ENCODE data around the gene AGTRAP. TPM values are rescaled to one million over a fixed set of nuclear protein-coding genes. Genes with fewer than 3 reads are reported as not detected.

AGTRAP gene
- total RNA-seq, 2 experiments from 2014 or later, result 21.3 to 21.8 TPM

DNA sequence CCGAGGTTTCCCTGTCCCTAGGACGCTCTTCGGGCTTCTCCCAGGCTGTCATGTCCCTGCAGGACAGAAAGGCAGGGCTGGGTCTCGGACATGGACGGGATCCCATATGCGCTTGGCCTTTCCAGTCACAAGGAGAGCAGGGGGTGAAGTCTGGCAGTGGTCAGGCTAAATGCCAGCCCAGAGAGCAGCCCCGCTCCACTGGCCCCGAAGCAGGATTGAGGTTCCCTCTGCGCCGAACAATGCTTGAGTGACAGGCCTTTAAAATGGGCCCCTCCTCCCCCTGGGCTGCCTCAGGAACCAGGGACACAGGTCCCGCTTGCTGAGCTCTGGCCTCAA is 31.8 kb upstream of the AGTRAP start:
- POLR2A ChIA-PET, result no interaction called here
- H3K9me3 Mint-ChIP-seq, result no peaks in the 10 kb centered on the region

DNA sequence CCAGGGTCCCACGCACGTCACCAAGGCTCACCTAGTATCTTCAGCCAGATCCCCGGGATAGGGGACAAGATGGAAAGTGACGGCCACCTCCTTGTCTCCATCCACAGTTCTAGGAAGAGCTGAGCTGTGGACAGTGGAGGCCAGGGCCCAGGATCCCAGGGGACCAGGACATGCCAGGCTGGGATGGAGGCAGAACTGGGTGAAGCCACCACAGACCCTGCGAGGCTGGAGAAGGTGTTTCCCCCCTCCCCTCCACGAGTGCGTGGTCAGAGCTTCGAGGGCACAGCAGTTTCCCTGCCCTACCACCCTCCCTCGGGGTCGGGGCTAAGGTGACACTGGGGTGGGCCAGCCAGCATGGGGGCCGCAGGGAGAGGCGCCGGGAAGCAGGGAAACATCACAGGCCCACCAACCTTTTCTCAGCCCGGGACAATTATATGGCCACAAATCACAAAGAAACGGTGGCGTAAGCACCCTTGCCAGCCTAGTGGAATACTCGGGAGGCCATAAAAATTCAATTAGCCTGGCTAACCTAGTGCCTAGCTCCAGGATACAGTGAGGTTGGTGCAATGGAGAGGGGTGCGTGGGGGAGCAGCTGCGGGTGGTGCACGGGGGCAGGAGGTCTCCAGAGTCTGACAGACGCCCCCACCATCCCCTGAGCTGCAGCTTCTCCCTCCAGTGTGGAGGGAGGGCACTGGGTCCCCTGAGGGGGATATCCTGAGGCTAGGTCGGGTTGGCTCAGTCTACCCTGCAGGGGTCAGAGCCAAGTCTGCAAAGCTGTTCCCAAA is 31.1 kb upstream of the AGTRAP start:
- H3K9me3 ChIP-seq (ENCODE audit: control insufficient read depth in 1 of 2, insufficient read depth in 1 of 2, low read length in 2 of 2), result no peaks in the 10 kb centered on the region
- H3K36me3 ChIP-seq (ENCODE audit: insufficient read depth, low read length), result no peaks in the 10 kb centered on the region
- ChIA-PET POLR2A (no interaction called here), CTCF (interaction anchor here (1.4 kb wide), 1 partner anchor 41 kb away, joined by 6 read pairs; the partner anchor contains the start of gene FBXO6)
- H3K4me1 ChIP-seq (ENCODE audit: insufficient read depth, low read length), result no peaks in the 10 kb centered on the region
- Mint-ChIP-seq H3K36me3 (ENCODE audit: low read depth) (no peaks in the 10 kb centered on the region), H3K27me3 (peaks cover 19% of the 10 kb centered on the region), H3K4me1 (ENCODE audit: low read depth) (no peaks in the 10 kb centered on the region), H3K9me3 (no peaks in the 10 kb centered on the region), H3K27ac (no peak overlapping the region), H3K4me3 (no peak overlapping the region)
- no peak overlapping the region for H3K27ac ChIP-seq (ENCODE audit: low read depth in 1 of 2, low read length in 2 of 2)
- intact Hi-C loops (cut with DNase I, micrococcal nuclease), result no loop called here
- DNase-seq, result no peak
- peaks cover 7 to 21% of the 10 kb centered on the region in 2 experiments for H3K27me3 ChIP-seq (ENCODE audit: control insufficient read depth in 1 of 2, insufficient read depth in 2 of 2, low read length in 2 of 2)
- ATAC-seq (ENCODE audit: poor library complexity), result no peak
- no peak overlapping the region for H3K4me3 ChIP-seq (ENCODE audit: low read length)
- TF ChIP-seq, protein P1, sequence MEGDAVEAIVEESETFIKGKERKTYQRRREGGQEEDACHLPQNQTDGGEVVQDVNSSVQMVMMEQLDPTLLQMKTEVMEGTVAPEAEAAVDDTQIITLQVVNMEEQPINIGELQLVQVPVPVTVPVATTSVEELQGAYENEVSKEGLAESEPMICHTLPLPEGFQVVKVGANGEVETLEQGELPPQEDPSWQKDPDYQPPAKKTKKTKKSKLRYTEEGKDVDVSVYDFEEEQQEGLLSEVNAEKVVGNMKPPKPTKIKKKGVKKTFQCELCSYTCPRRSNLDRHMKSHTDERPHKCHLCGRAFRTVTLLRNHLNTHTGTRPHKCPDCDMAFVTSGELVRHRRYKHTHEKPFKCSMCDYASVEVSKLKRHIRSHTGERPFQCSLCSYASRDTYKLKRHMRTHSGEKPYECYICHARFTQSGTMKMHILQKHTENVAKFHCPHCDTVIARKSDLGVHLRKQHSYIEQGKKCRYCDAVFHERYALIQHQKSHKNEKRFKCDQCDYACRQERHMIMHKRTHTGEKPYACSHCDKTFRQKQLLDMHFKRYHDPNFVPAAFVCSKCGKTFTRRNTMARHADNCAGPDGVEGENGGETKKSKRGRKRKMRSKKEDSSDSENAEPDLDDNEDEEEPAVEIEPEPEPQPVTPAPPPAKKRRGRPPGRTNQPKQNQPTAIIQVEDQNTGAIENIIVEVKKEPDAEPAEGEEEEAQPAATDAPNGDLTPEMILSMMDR (IDR thresholded peaks at IDR 0.05), result no peak

More for the DNA sequence above, 31.8 kb upstream of the AGTRAP start:
- TF ChIP-seq, protein P1 (IDR thresholded peaks at IDR 0.05), result no peak
- no peaks in the 10 kb centered on the region for H3K4me1 ChIP-seq (ENCODE audit: insufficient read depth, low read length)
- no peaks in the 10 kb centered on the region for H3K36me3 ChIP-seq (ENCODE audit: insufficient read depth, low read length)
- no peak overlapping the region for H3K27ac ChIP-seq (ENCODE audit: low read depth in 1 of 2, low read length in 2 of 2)
- H3K4me3 ChIP-seq (ENCODE audit: low read length), result no peak overlapping the region
- DNase-seq (no peak), ATAC-seq (ENCODE audit: poor library complexity) (no peak)
- intact Hi-C loops (cut with DNase I, micrococcal nuclease), result no loop called here
- H3K27me3 ChIP-seq (ENCODE audit: control insufficient read depth in 1 of 2, insufficient read depth in 2 of 2, low read length in 2 of 2), result peaks cover 7 to 21% of the 10 kb centered on the region in 2 experiments
- Mint-ChIP-seq H3K27ac (no peak overlapping the region), H3K4me1 (ENCODE audit: low read depth) (no peaks in the 10 kb centered on the region), H3K36me3 (ENCODE audit: low read depth) (no peaks in the 10 kb centered on the region), H3K27me3 (peaks cover 19% of the 10 kb centered on the region), H3K4me3 (no peak overlapping the region)
- H3K9me3 ChIP-seq (ENCODE audit: control insufficient read depth in 1 of 2, insufficient read depth in 1 of 2, low read length in 2 of 2), result no peaks in the 10 kb centered on the region
- CTCF ChIA-PET, result no interaction called here

DNA sequence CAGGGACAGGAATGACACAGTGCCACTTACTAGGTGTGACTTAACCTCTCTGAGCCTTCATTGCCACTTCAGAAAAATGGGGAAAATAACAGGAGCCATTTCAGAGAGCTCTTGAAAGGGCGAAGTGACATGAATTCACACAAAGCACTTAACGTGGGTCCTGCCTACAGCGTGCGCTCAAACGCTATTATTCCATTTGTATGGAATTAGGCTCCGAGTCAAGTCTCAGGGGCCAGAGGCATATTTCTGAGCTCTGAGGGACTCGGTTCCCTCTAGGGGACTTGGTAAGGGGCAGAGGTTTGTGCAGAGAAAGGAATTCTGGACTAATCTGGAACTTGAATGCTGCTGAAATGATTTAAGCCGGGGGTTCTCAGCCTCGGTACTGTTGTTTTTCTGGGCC is 30.3 kb upstream of the AGTRAP start:
- DNase-seq, result no peak
- H3K4me1 Mint-ChIP-seq (ENCODE audit: low read depth), result no peaks in the 10 kb centered on the region
- intact Hi-C loops (cut with DNase I, micrococcal nuclease), result no loop called here
- POLR2A ChIA-PET, result no interaction called here
- peaks cover 19% of the 10 kb centered on the region for H3K27me3 Mint-ChIP-seq
- no peak overlapping the region for H3K4me3 Mint-ChIP-seq
- no peaks in the 10 kb centered on the region for H3K9me3 ChIP-seq (ENCODE audit: control insufficient read depth in 1 of 2, insufficient read depth in 1 of 2, low read length in 2 of 2)
- H3K4me3 ChIP-seq (ENCODE audit: low read length), result no peak overlapping the region
- H3K27ac ChIP-seq (ENCODE audit: low read depth in 1 of 2, low read length in 2 of 2), result no peak overlapping the region
- CTCF ChIA-PET, result interaction anchor here (1.4 kb wide), 1 partner anchor 42 kb away, joined by 6 read pairs; the partner anchor contains the start of gene FBXO6
- no peaks in the 10 kb centered on the region for H3K9me3 Mint-ChIP-seq
- no peak overlapping the region for H3K27ac Mint-ChIP-seq
- no peak for ATAC-seq (ENCODE audit: poor library complexity)
- H3K27me3 ChIP-seq (ENCODE audit: control insufficient read depth in 1 of 2, insufficient read depth in 2 of 2, low read length in 2 of 2), result peaks cover 7 to 20% of the 10 kb centered on the region in 2 experiments
- TF ChIP-seq, protein P1 (IDR thresholded peaks at IDR 0.05), result no peak
- no peaks in the 10 kb centered on the region for H3K36me3 Mint-ChIP-seq (ENCODE audit: low read depth)
- no peaks in the 10 kb centered on the region for H3K36me3 ChIP-seq (ENCODE audit: insufficient read depth, low read length)
- no peaks in the 10 kb centered on the region for H3K4me1 ChIP-seq (ENCODE audit: insufficient read depth, low read length)

All from CD4-positive, alpha-beta T cell (primary cell).